ENCODE data around the gene TM6SF1. TPM values are rescaled to one million over a fixed set of nuclear protein-coding genes. Genes with fewer than 3 reads are reported as not detected.
"Not testable (repeated sequence)": the region's sequence is repeated elsewhere in the genome, so short reads cannot be mapped to it uniquely, and the experiment has no call there.

Gene TM6SF1
- total and polyA plus RNA-seq, 11 donors, result 2.6 to 9.4 (median 4.7) TPM

DNA sequence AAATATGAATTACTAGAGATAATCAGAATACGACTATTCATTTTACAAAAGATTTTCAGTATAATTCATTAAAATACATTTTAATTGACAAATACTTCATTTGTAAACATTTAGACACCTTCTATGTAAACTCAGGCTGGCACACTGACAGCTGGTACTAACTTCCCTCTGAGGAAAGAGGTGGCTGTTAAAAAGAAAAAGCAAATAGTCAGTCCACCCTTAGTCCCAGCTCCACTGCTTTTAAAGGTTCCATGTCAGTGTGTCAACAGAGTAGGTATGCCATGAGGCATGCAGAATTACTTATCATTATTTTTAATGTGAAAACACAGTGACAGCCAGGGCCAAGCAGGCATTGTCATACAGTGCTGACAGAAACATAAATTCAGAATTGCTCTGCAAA, 16.1 kb downstream of the TM6SF1 start:
- Histone ChIP-seq H3K36me3 (peaks cover 0 to 56% (median 9%) of the 10 kb centered on the region in 9 donors), H3K4me1 (peaks cover 0 to 3% (median 0%) of the 10 kb centered on the region in 12 donors), H3K9me3 (no peaks in the 10 kb centered on the region), H3K27ac (no peak overlapping the region), H3K4me3 (no peak overlapping the region), H3K27me3 (no peaks in the 10 kb centered on the region)
- DNase-seq, result no peak
- WGBS, 4 donors, result 89 to 98% (median 96%) methylated on average over 1 of the region's 1 CpG
- intact Hi-C loops (cut with DNase I), result no loop called here
- TF ChIP-seq POLR2A (IDR thresholded peaks at IDR 0.05), result no peak
- TF ChIP-seq, protein P1, sequence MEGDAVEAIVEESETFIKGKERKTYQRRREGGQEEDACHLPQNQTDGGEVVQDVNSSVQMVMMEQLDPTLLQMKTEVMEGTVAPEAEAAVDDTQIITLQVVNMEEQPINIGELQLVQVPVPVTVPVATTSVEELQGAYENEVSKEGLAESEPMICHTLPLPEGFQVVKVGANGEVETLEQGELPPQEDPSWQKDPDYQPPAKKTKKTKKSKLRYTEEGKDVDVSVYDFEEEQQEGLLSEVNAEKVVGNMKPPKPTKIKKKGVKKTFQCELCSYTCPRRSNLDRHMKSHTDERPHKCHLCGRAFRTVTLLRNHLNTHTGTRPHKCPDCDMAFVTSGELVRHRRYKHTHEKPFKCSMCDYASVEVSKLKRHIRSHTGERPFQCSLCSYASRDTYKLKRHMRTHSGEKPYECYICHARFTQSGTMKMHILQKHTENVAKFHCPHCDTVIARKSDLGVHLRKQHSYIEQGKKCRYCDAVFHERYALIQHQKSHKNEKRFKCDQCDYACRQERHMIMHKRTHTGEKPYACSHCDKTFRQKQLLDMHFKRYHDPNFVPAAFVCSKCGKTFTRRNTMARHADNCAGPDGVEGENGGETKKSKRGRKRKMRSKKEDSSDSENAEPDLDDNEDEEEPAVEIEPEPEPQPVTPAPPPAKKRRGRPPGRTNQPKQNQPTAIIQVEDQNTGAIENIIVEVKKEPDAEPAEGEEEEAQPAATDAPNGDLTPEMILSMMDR (IDR thresholded peaks at IDR 0.05), result no peak
- no peak for ATAC-seq

DNA sequence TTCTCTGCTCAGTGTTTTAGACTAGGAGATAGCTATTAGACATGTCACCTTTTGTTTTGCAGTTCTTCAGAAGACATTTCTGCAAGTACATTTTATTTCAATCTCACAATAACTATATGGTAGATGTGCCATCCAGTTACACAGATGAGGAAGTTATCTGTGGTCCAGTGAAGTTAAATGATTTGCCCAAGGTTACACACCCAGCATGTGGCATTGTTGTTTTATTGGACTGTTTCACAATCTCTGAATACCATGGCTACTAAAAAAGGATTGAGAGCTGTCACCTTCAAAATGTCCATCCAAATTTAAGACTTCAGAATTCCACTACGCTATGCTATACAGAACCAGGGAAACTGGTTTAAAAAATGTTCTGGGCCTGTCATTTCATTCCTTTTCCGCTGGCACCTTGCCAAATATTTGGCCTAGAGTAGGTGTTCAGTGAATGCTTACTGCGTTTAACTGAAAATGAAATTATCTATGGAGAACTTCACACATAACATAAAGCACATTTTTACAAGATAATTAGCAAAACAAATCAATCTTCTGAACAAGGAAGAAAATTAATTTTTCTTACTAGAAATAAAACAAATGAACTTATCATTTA, 20.2 kb downstream of the TM6SF1 start:
- H3K9me3 ChIP-seq, result no peaks in the 10 kb centered on the region
- DNase-seq, result no peak
- no peak overlapping the region for H3K27ac ChIP-seq
- WGBS, 4 donors, result 69 to 73% (median 70%) methylated on average over 3 of the region's 3 CpGs
- H3K4me1 ChIP-seq, result peaks cover 0 to 5% (median 0%) of the 10 kb centered on the region in 12 donors
- ATAC-seq, result no peak
- intact Hi-C loops (cut with DNase I), result no loop called here
- no peak for TF ChIP-seq POLR2A (IDR thresholded peaks at IDR 0.05)
- TF ChIP-seq, protein P1 (IDR thresholded peaks at IDR 0.05), result no peak
- peaks cover 0 to 74% (median 21%) of the 10 kb centered on the region in 9 donors for H3K36me3 ChIP-seq
- no peaks in the 10 kb centered on the region for H3K27me3 ChIP-seq
- H3K4me3 ChIP-seq, result no peak overlapping the region

DNA sequence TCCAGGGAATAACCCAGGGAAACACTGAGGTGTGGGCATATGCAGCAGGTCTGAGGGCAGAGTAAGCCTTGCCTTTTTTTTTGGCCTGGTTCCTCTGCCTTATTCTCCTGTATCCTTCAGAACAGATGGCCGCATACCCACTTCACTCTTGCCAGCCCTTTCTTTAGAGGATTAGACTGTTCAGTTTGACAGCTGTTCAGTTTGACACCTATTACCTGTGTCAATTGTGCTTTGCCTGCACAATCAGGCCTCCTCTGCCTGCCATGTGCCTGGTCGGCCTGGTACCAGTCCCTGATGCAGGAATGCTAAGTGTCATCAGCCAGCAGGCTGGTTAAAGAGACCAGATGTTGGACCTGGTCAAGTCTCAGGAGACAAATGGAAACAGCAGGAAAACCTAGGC, 22.3 kb downstream of the TM6SF1 start:
- intact Hi-C loops (cut with DNase I), result loop anchor here in 1 of 10 donors (10.0 kb wide), 1 partner anchor 65 kb away; no protein-coding TSS in a partner anchor
- H3K4me1 ChIP-seq, result peaks cover 0 to 5% (median 0%) of the 10 kb centered on the region in 12 donors
- H3K36me3 ChIP-seq, result peaks cover 0 to 88% (median 30%) of the 10 kb centered on the region in 9 donors
- DNase-seq, result no peak
- no peak overlapping the region for H3K4me3 ChIP-seq
- H3K27ac ChIP-seq, result no peak overlapping the region
- no peaks in the 10 kb centered on the region for H3K27me3 ChIP-seq
- no peaks in the 10 kb centered on the region for H3K9me3 ChIP-seq
- TF ChIP-seq POLR2A (IDR thresholded peaks at IDR 0.05), result no peak
- TF ChIP-seq, protein P1 (IDR thresholded peaks at IDR 0.05), result no peak
- ATAC-seq, result no peak
- 73 to 85% (median 82%) methylated on average over 2 of the region's 2 CpGs for WGBS, 4 donors

DNA sequence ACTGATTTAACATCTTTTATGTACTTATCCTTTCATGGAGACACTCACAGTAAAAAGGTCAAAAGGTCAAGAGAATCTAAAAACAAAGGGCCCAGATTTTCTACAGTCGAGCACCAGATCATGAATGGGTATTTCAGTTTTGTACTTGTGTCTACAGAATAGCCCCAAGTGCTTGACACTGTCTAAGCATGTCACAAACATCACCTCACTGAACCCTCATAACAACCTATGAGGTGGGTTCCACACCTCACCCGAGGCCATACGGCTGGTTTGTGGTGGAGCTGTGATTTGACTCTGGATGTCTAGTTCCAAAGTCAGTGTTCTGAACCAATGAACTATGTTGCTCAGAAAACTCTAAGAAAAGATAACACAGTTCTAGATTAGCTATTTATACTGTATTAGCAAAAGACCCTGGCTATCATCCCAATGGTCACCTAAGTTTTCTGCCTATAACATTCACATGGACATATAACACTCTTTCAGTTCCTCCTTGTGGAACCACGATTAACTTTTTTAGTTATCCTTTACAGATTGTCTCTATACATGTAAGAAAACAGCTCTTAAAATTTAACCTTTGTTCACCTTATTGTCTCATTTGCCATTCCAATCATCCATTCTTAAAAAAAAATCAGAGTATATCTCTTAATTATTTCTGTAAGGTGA, 25.5 kb downstream of the TM6SF1 start:
- H3K36me3 ChIP-seq, result peaks cover 0 to 96% (median 53%) of the 10 kb centered on the region in 9 donors
- WGBS, 4 donors, result 84 to 91% (median 90%) methylated on average over 4 of the region's 4 CpGs
- intact Hi-C loops (cut with DNase I), result loop anchor here in 1 of 10 donors (10.0 kb wide), 1 partner anchor 62 kb away; no protein-coding TSS in a partner anchor
- H3K9me3 ChIP-seq, result no peaks in the 10 kb centered on the region
- no peak overlapping the region for H3K27ac ChIP-seq
- no peak for DNase-seq
- H3K4me1 ChIP-seq, result peaks cover 0 to 5% (median 0%) of the 10 kb centered on the region in 12 donors
- TF ChIP-seq POLR2A (IDR thresholded peaks at IDR 0.05), result no peak
- TF ChIP-seq, protein P1 (IDR thresholded peaks at IDR 0.05), result no peak
- no peaks in the 10 kb centered on the region for H3K27me3 ChIP-seq
- ATAC-seq, result no peak
- H3K4me3 ChIP-seq, result no peak overlapping the region

DNA sequence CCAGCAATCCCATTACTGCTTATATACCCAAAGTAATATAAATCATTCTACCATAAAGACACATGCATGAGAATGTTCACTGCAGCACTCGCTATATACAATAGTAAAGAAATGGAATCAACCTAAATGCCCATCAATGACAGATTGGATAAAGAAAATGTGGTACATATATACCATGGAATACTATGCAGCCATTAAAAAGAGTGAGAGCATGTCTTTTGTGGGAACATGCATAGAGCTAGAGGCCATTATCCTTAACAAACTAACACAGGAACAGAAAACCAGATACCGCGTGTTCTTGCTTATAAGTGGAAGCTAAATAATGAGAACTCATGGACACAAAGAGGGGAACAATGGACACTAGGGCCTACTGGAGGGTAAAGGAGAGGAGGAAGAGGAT, 34.7 kb downstream of the TM6SF1 start:
- H3K9me3 ChIP-seq, DNase-seq, ATAC-seq, H3K27me3 ChIP-seq, H3K4me1 ChIP-seq, H3K27ac ChIP-seq, H3K4me3 ChIP-seq: not testable (repeated sequence)
- WGBS, 4 donors, result 95 to 99% (median 97%) methylated on average over 3 of the region's 3 CpGs
- H3K36me3 ChIP-seq, result peaks cover 0 to 91% (median 56%) of the 10 kb centered on the region in 9 donors
- intact Hi-C loops (cut with DNase I), result loop anchor here in 1 of 10 donors (10.0 kb wide), 1 partner anchor 53 kb away; no protein-coding TSS in a partner anchor

Data from heart left ventricle (tissue), 16 donors.